ENCODE results near the gene TUT4. TPM values are rescaled to one million over a fixed set of nuclear protein-coding genes. Genes with fewer than 3 reads are reported as not detected.

Gene TUT4
- total RNA-seq, 2 experiments from 2014 or later, result 70.8 to 72.4 TPM

GRCh38 chr1:52551507-52552235 lies 1.2 kb downstream of the TUT4 start:
- Histone ChIP-seq H3K4me2 (ENCODE audit: low read length) (peak overlapping the region; percentile 85), H2AFZ (ENCODE audit: low read length) (no peak overlapping the region; the same call in 1 of the 2 replicates), H3K4me3 (ENCODE audit: low read depth, low read length, poor library complexity, severe bottlenecking) (peak overlapping the region; percentile 77), H3K36me3 (ENCODE audit: insufficient read depth, low read length) (0 out of 2 replicates have a peak, but pooled peaks cover 1% of the 10 kb centered on the region), H4K20me1 (ENCODE audit: insufficient read depth, low read length) (peaks cover 23% of the 10 kb centered on the region), H3K9me3 (ENCODE audit: low read length) (peaks cover 5% of the 10 kb centered on the region; the same call in 1 of the 2 replicates), H3K79me2 (ENCODE audit: insufficient read depth, low read depth, low read length) (peaks cover 59% of the 10 kb centered on the region), H3K4me1 (ENCODE audit: insufficient read depth, low read length, poor library complexity, severe bottlenecking) (peaks cover 27% of the 10 kb centered on the region), H3K27ac (ENCODE audit: low read depth, low read length, poor library complexity, severe bottlenecking) (peak overlapping the region; percentile 78), H3K9me2 (ENCODE audit: insufficient read depth, low read length) (no peaks in the 10 kb centered on the region)
- ChIA-PET CTCF (ENCODE audit: unreplicated experiment) (no interaction called here), POLR2A (interaction anchor here (1.0 to 1.5 kb wide), 2 partner anchors 18 to 20 kb away, joined by 4 to 10 read pairs; no protein-coding TSS in a partner anchor)
- TF ChIP-seq, protein P1, sequence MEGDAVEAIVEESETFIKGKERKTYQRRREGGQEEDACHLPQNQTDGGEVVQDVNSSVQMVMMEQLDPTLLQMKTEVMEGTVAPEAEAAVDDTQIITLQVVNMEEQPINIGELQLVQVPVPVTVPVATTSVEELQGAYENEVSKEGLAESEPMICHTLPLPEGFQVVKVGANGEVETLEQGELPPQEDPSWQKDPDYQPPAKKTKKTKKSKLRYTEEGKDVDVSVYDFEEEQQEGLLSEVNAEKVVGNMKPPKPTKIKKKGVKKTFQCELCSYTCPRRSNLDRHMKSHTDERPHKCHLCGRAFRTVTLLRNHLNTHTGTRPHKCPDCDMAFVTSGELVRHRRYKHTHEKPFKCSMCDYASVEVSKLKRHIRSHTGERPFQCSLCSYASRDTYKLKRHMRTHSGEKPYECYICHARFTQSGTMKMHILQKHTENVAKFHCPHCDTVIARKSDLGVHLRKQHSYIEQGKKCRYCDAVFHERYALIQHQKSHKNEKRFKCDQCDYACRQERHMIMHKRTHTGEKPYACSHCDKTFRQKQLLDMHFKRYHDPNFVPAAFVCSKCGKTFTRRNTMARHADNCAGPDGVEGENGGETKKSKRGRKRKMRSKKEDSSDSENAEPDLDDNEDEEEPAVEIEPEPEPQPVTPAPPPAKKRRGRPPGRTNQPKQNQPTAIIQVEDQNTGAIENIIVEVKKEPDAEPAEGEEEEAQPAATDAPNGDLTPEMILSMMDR (conservative IDR thresholded peaks at IDR 0.05; ENCODE audit: low read length), result no peak
- no peak for TF ChIP-seq EZH2phosphoT487 (IDR thresholded peaks at IDR 0.05; ENCODE audit: borderline replicate concordance, low read depth, low read length)
- TSS peak; percentile 66 for BruUV-seq (replicated peaks)
- DNase-seq (ENCODE audit: low spot score), result peak; percentile 43
- intact Hi-C loops (cut with micrococcal nuclease; ENCODE audit: unreplicated experiment), result loop anchor here (2.0 to 5.0 kb wide), 3 partner anchors 116 to 147 kb away; partner anchors contain the start of genes ORC1 and PRPF38A

DNA sequence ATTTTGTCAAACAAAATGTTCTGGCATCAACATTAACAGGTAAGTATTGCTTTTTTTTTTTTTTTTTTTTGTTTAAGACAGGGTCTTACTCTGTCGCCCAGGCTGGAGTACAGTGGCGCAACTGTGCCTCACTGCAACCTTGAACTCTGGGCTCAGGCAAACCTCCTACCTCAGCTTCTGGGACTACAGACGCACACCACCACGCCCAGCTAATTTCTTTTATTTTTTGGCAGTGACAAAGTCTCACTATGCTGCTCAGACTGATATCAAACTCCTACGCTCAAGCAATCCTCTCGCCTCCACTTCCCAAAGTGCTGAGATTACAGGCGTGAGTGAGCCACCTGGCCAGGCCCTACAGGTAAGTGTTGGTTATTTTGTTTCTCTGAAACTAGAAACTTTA lies 2.4 kb downstream of the TUT4 start:
- peak overlapping the region; percentile 85 for H3K4me2 ChIP-seq (ENCODE audit: low read length)
- peaks cover 9% of the 10 kb centered on the region for H3K36me3 ChIP-seq (ENCODE audit: insufficient read depth, low read length)

More for the DNA sequence above, 2.4 kb downstream of the TUT4 start:
- Histone ChIP-seq H2AFZ (ENCODE audit: low read length) (no peak overlapping the region), H4K20me1 (ENCODE audit: insufficient read depth, low read length) (peaks cover 23% of the 10 kb centered on the region), H3K9me2 (ENCODE audit: insufficient read depth, low read length) (no peaks in the 10 kb centered on the region), H3K4me1 (ENCODE audit: insufficient read depth, low read length, poor library complexity, severe bottlenecking) (peaks cover 27% of the 10 kb centered on the region), H3K4me3 (ENCODE audit: low read depth, low read length, poor library complexity, severe bottlenecking) (no peak overlapping the region), H3K27ac (ENCODE audit: low read depth, low read length, poor library complexity, severe bottlenecking) (no peak overlapping the region), H3K79me2 (ENCODE audit: insufficient read depth, low read depth, low read length) (peaks cover 69% of the 10 kb centered on the region), H3K9me3 (ENCODE audit: low read length) (peaks cover 10% of the 10 kb centered on the region; the same call in 1 of the 2 replicates)
- POLR2A ChIA-PET, result interaction anchor here (0.7 to 1.5 kb wide), 2 partner anchors 18 to 53 kb away, joined by 3 to 10 read pairs; no protein-coding TSS in a partner anchor
- DNase-seq (ENCODE audit: low spot score), result no peak
- TF ChIP-seq, protein P1 (conservative IDR thresholded peaks at IDR 0.05; ENCODE audit: low read length), result no peak
- no peak for TF ChIP-seq EZH2phosphoT487 (IDR thresholded peaks at IDR 0.05; ENCODE audit: borderline replicate concordance, low read depth, low read length)
- CTCF ChIA-PET (ENCODE audit: unreplicated experiment), result no interaction called here
- intact Hi-C loops (cut with micrococcal nuclease; ENCODE audit: unreplicated experiment), result loop anchor here (5.0 kb wide), 2 partner anchors 117 to 137 kb away; no protein-coding TSS in a partner anchor
- no TSS peak for BruUV-seq (replicated peaks)
